HFF-Myc (cell line): ENCODE data around the gene CACNB2.

Source experiments
- DNase-seq: peaks from one replicate; pipeline ENCODE4 v3.0.0-alpha.2; 2011; ENCODE audit warnings: low read depth; ENCODE audit errors: extremely low read depth
- H3K4me3 ChIP-seq: replicated peaks from 2 replicates; pipeline ENCODE4 v1.5.1; 2011; ENCODE audit warnings: low read depth, mild to moderate bottlenecking, control low read depth, low read length
- TF ChIP-seq, protein P1 (sequence below): IDR thresholded peaks from 2 replicates; pipeline ENCODE4 v1.5.1; 2012; ENCODE audit warnings: mild to moderate bottlenecking, low read depth, low read length, control low read depth; ENCODE audit errors: missing control alignments

Gene CACNB2

DNA sequence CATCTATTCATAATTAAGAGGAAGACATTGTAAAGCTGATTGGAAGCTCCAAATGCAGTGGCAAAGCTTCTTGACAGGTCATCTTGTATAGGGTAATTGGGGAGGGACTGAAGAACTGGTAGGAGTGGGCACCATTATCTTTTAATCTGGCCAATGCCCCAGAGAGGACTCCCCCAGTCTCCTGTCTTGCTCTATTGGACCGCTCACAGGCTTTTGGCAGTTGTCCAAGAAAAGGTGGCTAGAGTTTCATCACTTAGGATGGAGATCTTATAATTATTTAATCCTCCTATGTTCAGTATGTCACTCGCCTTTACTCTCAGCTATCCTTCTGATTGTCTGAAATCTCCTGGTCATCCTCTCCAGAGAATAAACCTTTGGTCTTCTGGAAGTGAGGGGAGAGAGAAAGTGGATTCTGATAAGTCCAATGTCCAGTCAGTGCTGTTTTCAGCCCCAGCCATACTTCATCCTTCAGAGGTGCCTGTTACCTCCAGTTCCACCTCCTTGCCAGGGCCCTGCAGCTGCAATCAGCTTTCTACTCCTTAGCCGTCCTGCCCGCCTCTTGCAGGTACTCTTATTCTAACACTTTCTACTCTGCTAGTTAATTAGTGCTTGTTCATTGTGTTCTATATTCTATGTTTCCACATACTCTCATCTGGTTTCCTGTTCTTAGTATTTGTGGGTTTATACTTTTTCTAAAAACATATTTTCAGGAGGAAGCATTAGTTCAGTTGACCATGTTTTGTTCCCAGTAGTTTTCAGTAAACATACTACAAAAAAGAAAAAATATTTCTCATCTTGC, 269.6 kb downstream of the CACNB2 start:
- TF ChIP-seq, protein P1, sequence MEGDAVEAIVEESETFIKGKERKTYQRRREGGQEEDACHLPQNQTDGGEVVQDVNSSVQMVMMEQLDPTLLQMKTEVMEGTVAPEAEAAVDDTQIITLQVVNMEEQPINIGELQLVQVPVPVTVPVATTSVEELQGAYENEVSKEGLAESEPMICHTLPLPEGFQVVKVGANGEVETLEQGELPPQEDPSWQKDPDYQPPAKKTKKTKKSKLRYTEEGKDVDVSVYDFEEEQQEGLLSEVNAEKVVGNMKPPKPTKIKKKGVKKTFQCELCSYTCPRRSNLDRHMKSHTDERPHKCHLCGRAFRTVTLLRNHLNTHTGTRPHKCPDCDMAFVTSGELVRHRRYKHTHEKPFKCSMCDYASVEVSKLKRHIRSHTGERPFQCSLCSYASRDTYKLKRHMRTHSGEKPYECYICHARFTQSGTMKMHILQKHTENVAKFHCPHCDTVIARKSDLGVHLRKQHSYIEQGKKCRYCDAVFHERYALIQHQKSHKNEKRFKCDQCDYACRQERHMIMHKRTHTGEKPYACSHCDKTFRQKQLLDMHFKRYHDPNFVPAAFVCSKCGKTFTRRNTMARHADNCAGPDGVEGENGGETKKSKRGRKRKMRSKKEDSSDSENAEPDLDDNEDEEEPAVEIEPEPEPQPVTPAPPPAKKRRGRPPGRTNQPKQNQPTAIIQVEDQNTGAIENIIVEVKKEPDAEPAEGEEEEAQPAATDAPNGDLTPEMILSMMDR: no peak
- no peak for DNase-seq
- H3K4me3 ChIP-seq: no peak overlapping the region

DNA sequence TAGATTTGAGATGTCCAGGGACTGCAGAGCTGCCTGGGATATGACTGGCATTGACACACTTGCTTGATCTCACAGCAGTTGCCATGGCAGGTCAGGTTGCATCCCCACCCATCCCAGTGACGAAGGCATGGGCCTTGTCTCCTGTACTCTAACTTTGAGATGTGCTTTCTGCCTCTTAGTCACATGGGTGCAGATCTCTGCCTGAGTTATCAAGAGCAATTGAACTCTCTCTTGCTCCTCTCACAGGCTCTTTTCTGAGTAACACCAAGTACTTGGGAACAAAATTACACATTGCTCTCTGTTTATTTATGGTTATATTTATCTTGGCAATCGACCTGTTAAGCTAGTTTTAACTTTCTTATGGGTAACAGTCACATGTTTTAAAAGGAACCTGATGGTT, 273.8 kb downstream of the CACNB2 start:
- TF ChIP-seq, protein P1: no peak
- DNase-seq: no peak
- no peak overlapping the region for H3K4me3 ChIP-seq

DNA sequence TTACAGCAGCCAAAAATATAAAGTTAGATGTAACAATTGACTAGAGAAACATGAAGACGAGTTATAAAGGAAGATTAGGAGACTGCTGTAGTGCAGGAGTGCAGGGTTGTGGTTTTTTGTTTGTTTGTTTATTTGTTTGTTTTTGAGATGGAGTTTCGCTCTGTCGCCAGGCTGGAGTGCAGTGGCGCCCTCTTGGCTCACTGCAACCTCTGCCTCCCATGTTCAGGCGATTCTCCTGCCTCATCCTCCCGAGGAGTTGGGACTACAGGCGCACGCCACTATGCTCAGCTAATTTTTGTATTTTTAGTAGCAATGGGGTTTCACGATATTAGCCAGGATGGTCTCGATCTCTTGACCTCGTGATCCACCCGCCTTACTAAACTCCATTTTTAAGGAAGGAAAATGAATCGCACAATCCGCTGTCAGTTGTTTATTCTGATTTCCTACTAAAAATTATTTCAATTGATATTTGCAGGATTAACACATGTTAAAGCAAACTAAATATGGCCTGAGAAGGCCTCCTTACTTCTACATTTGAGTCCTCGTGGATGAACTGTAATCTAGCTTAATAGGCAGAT, 277.8 kb downstream of the CACNB2 start:
- no peak overlapping the region for H3K4me3 ChIP-seq
- TF ChIP-seq, protein P1: no peak
- no peak for DNase-seq

DNA sequence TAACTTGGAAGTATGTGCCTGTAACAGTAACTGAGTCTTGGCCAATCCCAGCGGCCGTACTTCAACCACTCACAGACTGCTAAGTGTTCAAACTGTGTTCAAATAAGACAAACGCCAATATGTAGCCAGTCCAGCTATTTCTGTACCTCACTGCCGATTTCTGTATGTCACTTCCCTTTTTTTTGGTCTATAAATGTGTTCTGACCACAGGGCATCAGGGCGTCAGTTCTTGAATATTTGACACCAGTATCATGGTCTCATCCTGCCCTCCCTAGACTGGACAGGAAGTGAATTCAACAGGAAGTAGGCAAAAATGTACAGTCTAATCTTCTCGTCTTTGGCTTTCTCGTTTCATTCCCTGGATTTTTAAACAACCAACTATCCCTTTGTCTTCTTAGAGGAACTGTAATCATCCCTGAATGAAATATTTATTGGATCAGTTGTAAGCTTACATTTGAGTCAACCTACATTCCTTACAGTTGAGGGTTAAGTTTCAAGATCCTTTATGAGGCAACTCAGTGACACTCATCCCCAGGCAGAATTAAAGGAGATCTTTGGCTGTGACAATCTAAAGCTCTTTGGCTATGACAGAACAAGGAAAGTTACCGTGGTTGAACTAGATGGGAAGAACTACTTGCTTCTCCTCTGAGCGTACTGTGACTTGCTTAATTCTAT, 278.5 kb downstream of the CACNB2 start:
- TF ChIP-seq, protein P1: no peak
- DNase-seq: no peak
- no peak overlapping the region for H3K4me3 ChIP-seq

DNA sequence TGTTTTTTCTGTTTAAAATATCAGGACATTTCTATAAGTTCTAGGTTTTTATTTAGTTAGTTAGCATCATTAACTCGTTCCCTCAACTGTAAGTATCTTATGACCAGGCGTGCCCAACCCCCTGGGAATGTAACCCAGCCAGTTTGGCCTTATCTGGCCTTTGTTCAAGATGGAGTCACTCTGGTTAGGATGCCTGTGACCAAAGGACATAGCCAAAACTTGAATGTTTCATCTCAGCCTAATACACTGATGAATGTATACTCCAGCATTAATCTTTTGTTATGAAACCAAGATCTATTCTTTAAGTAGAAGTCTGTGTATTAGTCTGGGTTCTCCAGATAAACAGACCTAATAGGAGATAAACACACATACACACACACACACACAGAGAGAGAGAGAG, 279.7 kb downstream of the CACNB2 start:
- TF ChIP-seq, protein P1: no peak
- no peak for DNase-seq

DNA sequence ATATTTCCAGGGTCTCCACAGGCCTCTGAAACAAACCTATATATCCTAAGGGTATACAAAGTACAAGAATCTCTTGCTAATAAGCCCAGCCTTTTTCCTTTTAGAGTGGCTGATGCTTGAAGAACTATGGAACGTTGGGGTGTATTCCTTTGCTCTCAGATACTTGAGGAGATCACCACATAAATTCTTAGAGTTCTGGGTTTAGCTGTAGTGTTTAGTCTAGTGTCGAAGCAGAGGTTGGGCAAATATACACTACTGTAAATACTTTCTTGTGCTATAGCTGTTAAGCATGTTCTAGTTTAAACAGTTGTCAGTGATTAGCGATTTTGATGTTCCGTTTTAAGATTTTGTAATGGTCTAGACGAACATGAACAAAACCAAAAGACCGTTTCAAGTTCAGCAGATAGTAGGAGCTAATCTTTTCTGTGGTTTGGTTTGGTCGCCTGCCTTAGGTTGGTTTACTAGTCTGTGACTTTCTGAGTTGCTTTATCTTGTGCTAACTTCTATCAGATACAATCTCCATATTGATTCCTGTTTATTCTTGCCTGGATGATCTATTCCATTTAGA, 281.6 kb downstream of the CACNB2 start:
- DNase-seq: no peak
- TF ChIP-seq, protein P1: no peak
- no peak overlapping the region for H3K4me3 ChIP-seq

More for the DNA sequence above, 279.7 kb downstream of the CACNB2 start:
- no peak overlapping the region for H3K4me3 ChIP-seq
